Smooth muscle cell of bladder (primary cell): ENCODE results near the gene LRRC37A2. TPM values are rescaled to one million over a fixed set of nuclear protein-coding genes. Genes with fewer than 3 reads are reported as not detected.

ENCODE experiments used
- total RNA-seq: library from RNA; depleted of rRNA; stranded (reverse); fragments of >200 nt; gene quantifications from 2 replicates; pipeline ENCODE4 v1.2.3, GENCODE V29; 2014

The LRRC37A2 gene
- 2.1 and 4.3 TPM in 2 replicates for total RNA-seq

DNA sequence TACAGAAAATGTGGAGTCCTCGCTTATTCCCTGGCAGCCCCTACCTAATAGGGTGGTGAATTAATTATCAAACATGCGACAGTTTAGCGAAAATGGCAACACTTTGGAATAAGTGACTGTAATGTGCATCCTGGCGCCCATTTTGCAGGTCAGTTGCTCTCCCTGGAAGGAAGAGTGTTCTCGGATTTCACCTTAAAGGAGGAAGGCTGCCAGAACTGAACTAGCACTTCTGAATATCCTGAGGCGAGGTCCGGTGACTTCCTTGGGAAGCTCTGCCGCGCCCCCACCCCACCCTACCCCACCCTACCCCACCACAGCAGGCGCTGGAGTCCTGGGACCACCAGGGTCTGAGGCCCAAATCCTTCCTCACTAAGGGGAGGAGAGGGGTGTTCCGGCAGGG, at the start of gene LRRC37A2:
Gene LRRC37A2, plus strand, starts transcription at position 301 of the 400 bp plus-strand sequence. CDS start 245 bp downstream, outside the sequence.

GRCh38 chr17:46579083-46580075, 67.1 kb downstream of the LRRC37A2 start, which contains the start of gene ARL17A:
TSS of gene ARL17A (minus strand) at chr17:46579691. CDS start at chr17:46576322, 3,369 bp downstream.

GRCh38 chr17:46590157-46591146, 78.2 kb downstream of the LRRC37A2 start, which contains the start of gene NSF:
TSS of gene NSF (plus strand) at chr17:46590669. CDS start at chr17:46590776, 107 bp downstream.

Other genes with a start within 250 kb of the LRRC37A2 start
- 0.46 and 0.85 TPM in 2 replicates for gene LRRC37A, start 217.3 kb upstream of the LRRC37A2 start, total RNA-seq
- gene ARL17B, start 150.7 kb upstream of the LRRC37A2 start, total RNA-seq = 2.4 and 4.6 TPM in 2 replicates
- gene ARL17A, start 67.2 kb downstream of the LRRC37A2 start, total RNA-seq = 2.6 and 3.9 TPM in 2 replicates
- 63.9 and 64.7 TPM in 2 replicates for gene NSF, start 78.2 kb downstream of the LRRC37A2 start, total RNA-seq